ENCODE data around the gene TGM5. TPM values are rescaled to one million over a fixed set of nuclear protein-coding genes. Genes with fewer than 3 reads are reported as not detected.

TGM5 gene
- total and polyA plus RNA-seq, 2 experiments from 2014 or later, result not detected

GRCh38 chr15:43286074-43286473, 19.3 kb upstream of the TGM5 start:
- Mint-ChIP-seq H3K27ac (no peak overlapping the region), H3K4me1 (no peaks in the 10 kb centered on the region), H3K36me3 (ENCODE audit: low read depth) (no peaks in the 10 kb centered on the region; the same call in 2 of the 3 replicates), H3K4me3 (no peak overlapping the region), H3K9me3 (no peaks in the 10 kb centered on the region), H3K27me3 (ENCODE audit: insufficient read depth, low read depth, poor library complexity) (no peaks in the 10 kb centered on the region)
- no peaks in the 10 kb centered on the region for H3K4me1 ChIP-seq (ENCODE audit: insufficient read depth)
- H3K27ac ChIP-seq (ENCODE audit: low read depth), result no peak overlapping the region
- no peak overlapping the region for H3K4me2 ChIP-seq
- no peaks in the 10 kb centered on the region for H3K79me2 ChIP-seq (replicated peaks; ENCODE audit: insufficient read depth)
- TF ChIP-seq NANOG (IDR thresholded peaks at IDR 0.05; ENCODE audit: borderline replicate concordance) (no peak), ZNF114 (CRISPR knock-in tag; IDR thresholded peaks at IDR 0.05) (no peak), POLR2AphosphoS5 (IDR thresholded peaks at IDR 0.05; ENCODE audit: low read depth) (no peak), ZNF462 (CRISPR knock-in tag; IDR thresholded peaks at IDR 0.05) (no peak), EZH2 (IDR thresholded peaks at IDR 0.05; ENCODE audit: low read depth, unreplicated experiment) (no peak), ZNF331 (CRISPR knock-in tag; IDR thresholded peaks at IDR 0.05; ENCODE audit: low read depth) (no peak), CREB1 (CRISPR knock-in tag; IDR thresholded peaks at IDR 0.05; ENCODE audit: low read depth) (no peak)
- TF ChIP-seq, protein P1, sequence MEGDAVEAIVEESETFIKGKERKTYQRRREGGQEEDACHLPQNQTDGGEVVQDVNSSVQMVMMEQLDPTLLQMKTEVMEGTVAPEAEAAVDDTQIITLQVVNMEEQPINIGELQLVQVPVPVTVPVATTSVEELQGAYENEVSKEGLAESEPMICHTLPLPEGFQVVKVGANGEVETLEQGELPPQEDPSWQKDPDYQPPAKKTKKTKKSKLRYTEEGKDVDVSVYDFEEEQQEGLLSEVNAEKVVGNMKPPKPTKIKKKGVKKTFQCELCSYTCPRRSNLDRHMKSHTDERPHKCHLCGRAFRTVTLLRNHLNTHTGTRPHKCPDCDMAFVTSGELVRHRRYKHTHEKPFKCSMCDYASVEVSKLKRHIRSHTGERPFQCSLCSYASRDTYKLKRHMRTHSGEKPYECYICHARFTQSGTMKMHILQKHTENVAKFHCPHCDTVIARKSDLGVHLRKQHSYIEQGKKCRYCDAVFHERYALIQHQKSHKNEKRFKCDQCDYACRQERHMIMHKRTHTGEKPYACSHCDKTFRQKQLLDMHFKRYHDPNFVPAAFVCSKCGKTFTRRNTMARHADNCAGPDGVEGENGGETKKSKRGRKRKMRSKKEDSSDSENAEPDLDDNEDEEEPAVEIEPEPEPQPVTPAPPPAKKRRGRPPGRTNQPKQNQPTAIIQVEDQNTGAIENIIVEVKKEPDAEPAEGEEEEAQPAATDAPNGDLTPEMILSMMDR (conservative IDR thresholded peaks at IDR 0.05; ENCODE audit: low read depth in 2 of 2), result no peak
- no peaks in the 10 kb centered on the region for H3K27me3 ChIP-seq (ENCODE audit: insufficient read depth)
- peak overlapping the region; percentile 76; the same call in 1 of the 2 replicates for H2AFZ ChIP-seq
- no peaks in the 10 kb centered on the region for H4K20me1 ChIP-seq (replicated peaks; ENCODE audit: insufficient read depth)
- H3F3A ChIP-seq (replicated peaks; ENCODE audit: low read depth), result no peaks in the 10 kb centered on the region
- ATAC-seq (peak; percentile 23; the same call in 1 of the 3 replicates), DNase-seq (ENCODE audit: low spot score) (no peak)
- H3K9me2 ChIP-seq (ENCODE audit: insufficient read depth), result no peaks in the 10 kb centered on the region
- H3K36me3 ChIP-seq (ENCODE audit: insufficient read depth), result no peaks in the 10 kb centered on the region
- no peak overlapping the region for H3K4me3 ChIP-seq
